HepG2 (cell line): Measurements from ENCODE around the gene MECR. TPM values are rescaled to one million over a fixed set of nuclear protein-coding genes. Genes with fewer than 3 reads are reported as not detected.

Experiments used
- ATAC-seq: fragments of 200-7000 bp; cut with Tn5 transposase; 3 replicates; pipeline ENCODE4 v1.9.1; 2020; ENCODE audit warnings: mild to moderate bottlenecking, moderate library complexity
- BruUV-seq: library from RNA; stranded (reverse); fragments of 400-500 nt; replicated peaks from 2 replicates; lab custom pipeline; 2021; lab: Mats Ljungman, UMichigan
- CTCF ChIA-PET: fragments of 300-600 bp; formaldehyde crosslinking; extraction: SDS; loops from one replicate; lab custom pipeline; 2021; ENCODE audit warnings: low total read pairs, inconsistent platforms, low intra/inter-chr PET ratio; lab: Yijun Ruan, JAX
- POLR2A ChIA-PET: fragments of 350-600 bp; sonication (Branson Sonifier 250); formaldehyde crosslinking; loops from one replicate; lab custom pipeline; 2020; ENCODE audit warnings: antibody characterized with exemption, inconsistent platforms; lab: Yijun Ruan, JAX
- DNase-seq: peaks from one replicate; pipeline ENCODE4 v3.0.0-alpha.2; 2015; ENCODE audit warnings: low spot score
- FAIRE-seq: peaks from 3 replicates; lab custom pipeline; 2011; peaks lifted over from hg19 to GRCh38; lab: Jason Lieb, UNC
- H2AFZ ChIP-seq: one replicate; pipeline ENCODE4 v1.6.1; 2011; ENCODE audit warnings: low read length, inconsistent platforms
- H3K27ac ChIP-seq: fragments of 300-600 bp; 3 replicates; pipeline ENCODE4 v1.8.0; 2011; ENCODE audit warnings: mixed run types, mild to moderate bottlenecking, mixed read lengths, low read length, inconsistent platforms; ENCODE audit not compliant: insufficient read depth; ENCODE audit errors: extremely low read length
- H3K27me3 ChIP-seq, 2 experiments: fragments of 200-600 bp in 1 of 2; 2 replicates in 1 of 2; 3 replicates in 1 of 2; pipeline versions ENCODE4 v1.6.0 to v1.8.0; 2011; ENCODE audit warnings: low read length in 2 of 2, mild to moderate bottlenecking in 2 of 2, moderate library complexity in 2 of 2, inconsistent platforms in 1 of 2; ENCODE audit not compliant: insufficient read depth in 2 of 2, control insufficient read depth in 1 of 2
- H3K36me3 ChIP-seq, 2 experiments: fragments of 200-600 bp in 1 of 2; replicated peaks in 1 of 2; 2 replicates in 1 of 2; 3 replicates in 1 of 2; pipeline versions ENCODE4 v1.5.1 to v1.8.0; 2011; ENCODE audit warnings: low read length in 2 of 2, inconsistent platforms in 1 of 2; ENCODE audit not compliant: insufficient read depth in 2 of 2, control insufficient read depth in 1 of 2
- H3K4me1 ChIP-seq: 2 replicates; pipeline ENCODE4 v1.5.1; 2012; ENCODE audit warnings: low read length, inconsistent platforms; ENCODE audit not compliant: insufficient read depth
- H3K4me2 ChIP-seq: 2 replicates; pipeline ENCODE4 v1.6.0; 2011; ENCODE audit warnings: low read depth, low read length, inconsistent platforms
- H3K4me3 ChIP-seq, 3 experiments: fragments of 200-600 bp in 1 of 3; sonication (generic), shearing (Covaris generic) in 1 of 3; replicated peaks in 1 of 3; 2 replicates each; pipeline ENCODE4 v1.5.1; 2011 to 2016; ENCODE audit warnings: low read length in 3 of 3, inconsistent platforms in 2 of 3, low read depth in 2 of 3, mild to moderate bottlenecking in 2 of 3, control low read depth in 1 of 3, mixed read lengths in 1 of 3; ENCODE audit not compliant: insufficient read depth in 1 of 3
- H3K79me2 ChIP-seq: one replicate; pipeline ENCODE4 v1.6.1; 2011; ENCODE audit warnings: low read length, inconsistent platforms; ENCODE audit not compliant: insufficient read depth
- H3K9ac ChIP-seq: 2 replicates; pipeline ENCODE4 v1.6.0; 2011; ENCODE audit warnings: mild to moderate bottlenecking, low read depth, low read length, inconsistent platforms; ENCODE audit not compliant: insufficient read depth
- H3K9me3 ChIP-seq: 2 replicates; pipeline ENCODE4 v1.5.1; 2012; ENCODE audit warnings: mild to moderate bottlenecking, low read length
- H4K20me1 ChIP-seq: 2 replicates; pipeline ENCODE4 v1.6.0; 2011; ENCODE audit warnings: inconsistent platforms, mild to moderate bottlenecking, low read length, moderate library complexity; ENCODE audit not compliant: insufficient read depth
- CENPT ChIP-seq: sonication (generic); formaldehyde crosslinking; IDR thresholded peaks from 2 replicates; pipeline ENCODE4 v1.8.0; 2022; ENCODE audit warnings: low read depth, mild to moderate bottlenecking, moderate library complexity, missing genetic modification reagents
- KDM2A ChIP-seq: sonication (generic); formaldehyde crosslinking; IDR thresholded peaks from 2 replicates; pipeline ENCODE4 v1.4.0; 2020; ENCODE audit warnings: low read depth, missing genetic modification reagents, borderline replicate concordance
- NFKB2 ChIP-seq: sonication (generic); formaldehyde crosslinking; IDR thresholded peaks from 2 replicates; pipeline ENCODE4 v1.4.0; 2020; ENCODE audit warnings: missing genetic modification reagents, borderline replicate concordance
- SRF ChIP-seq: IDR thresholded peaks from 2 replicates; pipeline ENCODE4 v1.6.1; 2011; ENCODE audit warnings: mild to moderate bottlenecking, low read depth, low read length, moderate library complexity
- SSRP1 ChIP-seq: IDR thresholded peaks from 2 replicates; pipeline ENCODE4 v1.6.1; 2016; ENCODE audit warnings: control low read depth
- ZNF367 ChIP-seq: sonication (generic); formaldehyde crosslinking; IDR thresholded peaks from 2 replicates; pipeline ENCODE4 v1.4.0; 2020; ENCODE audit warnings: missing genetic modification reagents, borderline replicate concordance
- ZNF484 ChIP-seq: sonication (generic); formaldehyde crosslinking; IDR thresholded peaks from 2 replicates; pipeline ENCODE4 v1.5.1; 2020; ENCODE audit warnings: mild to moderate bottlenecking, low read depth, missing genetic modification reagents, borderline replicate concordance
- ZNF549 ChIP-seq: sonication (generic); formaldehyde crosslinking; IDR thresholded peaks from 2 replicates; pipeline ENCODE4 v1.5.0; 2020; ENCODE audit warnings: missing genetic modification reagents
- ZNF558 ChIP-seq: sonication (generic); formaldehyde crosslinking; IDR thresholded peaks from 2 replicates; pipeline ENCODE4 v1.9.0; 2022; ENCODE audit warnings: mild to moderate bottlenecking, missing genetic modification reagents, borderline replicate concordance
- WGBS: methylation state at CpG from one replicate; pipeline ENCODE4 v1.1.6; 2017; ENCODE audit warnings: low lambda C conversion rate; 5-methylcytosine and 5-hydroxymethylcytosine counted together
- in situ Hi-C: cut with HindIII; loops from 2 replicates; pipeline ENCODE4 v1.10.0; 2017; ENCODE audit warnings: low pct_unique_long_range_greater_than_20kb; ENCODE audit not compliant: extremely low pct_ligation_motif_present
- intact Hi-C: fragments of 100-400 bp; cut with micrococcal nuclease; formaldehyde crosslinking; loops from one replicate; pipeline ENCODE4 v1.10.0; 2022; ENCODE audit not compliant: unreplicated experiment
- polyA plus RNA-seq, 8 experiments: library from polyadenylated mRNA; depleted of rRNA in 3 of 8; stranded (reverse) in 7 of 8; unstranded in 1 of 8; fragments of >200 nt; fragmentation: Illumina TruSeq in 4 of 8; extraction: Trizol in 4 of 8; gene quantifications; 2 replicates each; pipeline versions ENCODE4 v1.2.1 to v1.2.3, GENCODE V29; 2011 to 2016; ENCODE audit warnings: low read depth in 4 of 8, missing spikeins in 1 of 8, mixed read lengths in 1 of 8; ENCODE audit not compliant: insufficient read depth in 1 of 8
- total RNA-seq, 5 experiments: library from RNA; depleted of rRNA; stranded (reverse); fragments of >200 nt; fragmentation: Illumina TruSeq; extraction: Trizol; gene quantifications; 2 replicates each; pipeline ENCODE4 v1.2.3, GENCODE V29; 2016; ENCODE audit warnings: low read depth in 1 of 5
- TF ChIP-seq, protein P1 (sequence below): sonication (generic); formaldehyde crosslinking; IDR thresholded peaks from 2 replicates; pipeline ENCODE4 v1.4.0; 2020; ENCODE audit warnings: mild to moderate bottlenecking, missing genetic modification reagents, borderline replicate concordance
- TF ChIP-seq, protein P2 (sequence below): sonication (generic); formaldehyde crosslinking; IDR thresholded peaks from 2 replicates; pipeline ENCODE4 v1.5.1; 2020; ENCODE audit warnings: missing genetic modification reagents, mild to moderate bottlenecking, borderline replicate concordance
- TF ChIP-seq, protein P3 (sequence below): sonication (generic); formaldehyde crosslinking; IDR thresholded peaks from 2 replicates; pipeline ENCODE4 v1.4.0; 2020; ENCODE audit warnings: missing genetic modification reagents
- TF ChIP-seq, protein P4 (sequence below): sonication (generic); formaldehyde crosslinking; IDR thresholded peaks from 2 replicates; pipeline ENCODE4 v1.5.0; 2020; ENCODE audit warnings: mild to moderate bottlenecking, missing genetic modification reagents

MECR gene
- total and polyA plus RNA-seq, 2 of the 13 experiments (the other 11 are each of a cell fraction or from before 2014, with no cell fraction given): 18.8 to 24.9 TPM

DNA sequence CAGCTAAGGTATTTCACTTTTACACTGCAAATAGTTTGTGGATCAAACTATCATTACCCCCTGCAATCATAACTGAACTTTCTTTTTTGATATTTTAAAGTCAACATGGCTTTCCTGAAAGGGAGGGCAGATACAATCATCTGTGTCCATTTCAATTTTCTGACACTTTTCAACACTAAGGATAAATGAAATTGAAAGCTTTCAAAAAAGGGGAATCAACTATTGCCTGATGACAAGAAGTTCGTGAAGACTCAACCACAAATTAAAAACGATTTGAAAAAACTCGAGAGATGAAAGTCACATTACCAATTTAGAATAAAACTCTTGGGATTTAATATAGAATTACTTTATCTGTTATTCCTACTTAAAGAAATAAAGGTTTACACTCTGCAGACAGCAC is 60.8 kb downstream of the MECR start (continued):
- TF ChIP-seq, protein P1, sequence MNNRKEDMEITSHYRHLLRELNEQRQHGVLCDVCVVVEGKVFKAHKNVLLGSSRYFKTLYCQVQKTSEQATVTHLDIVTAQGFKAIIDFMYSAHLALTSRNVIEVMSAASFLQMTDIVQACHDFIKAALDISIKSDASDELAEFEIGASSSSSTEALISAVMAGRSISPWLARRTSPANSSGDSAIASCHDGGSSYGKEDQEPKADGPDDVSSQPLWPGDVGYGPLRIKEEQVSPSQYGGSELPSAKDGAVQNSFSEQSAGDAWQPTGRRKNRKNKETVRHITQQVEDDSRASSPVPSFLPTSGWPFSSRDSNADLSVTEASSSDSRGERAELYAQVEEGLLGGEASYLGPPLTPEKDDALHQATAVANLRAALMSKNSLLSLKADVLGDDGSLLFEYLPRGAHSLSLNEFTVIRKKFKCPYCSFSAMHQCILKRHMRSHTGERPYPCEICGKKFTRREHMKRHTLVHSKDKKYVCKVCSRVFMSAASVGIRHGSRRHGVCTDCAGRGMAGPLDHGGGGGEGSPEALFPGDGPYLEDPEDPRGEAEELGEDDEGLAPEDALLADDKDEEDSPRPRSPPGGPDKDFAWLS (CRISPR knock-in tag): no peak
- TF ChIP-seq NFKB2: no peak
- TF ChIP-seq CENPT: no peak
- TF ChIP-seq, protein P2, sequence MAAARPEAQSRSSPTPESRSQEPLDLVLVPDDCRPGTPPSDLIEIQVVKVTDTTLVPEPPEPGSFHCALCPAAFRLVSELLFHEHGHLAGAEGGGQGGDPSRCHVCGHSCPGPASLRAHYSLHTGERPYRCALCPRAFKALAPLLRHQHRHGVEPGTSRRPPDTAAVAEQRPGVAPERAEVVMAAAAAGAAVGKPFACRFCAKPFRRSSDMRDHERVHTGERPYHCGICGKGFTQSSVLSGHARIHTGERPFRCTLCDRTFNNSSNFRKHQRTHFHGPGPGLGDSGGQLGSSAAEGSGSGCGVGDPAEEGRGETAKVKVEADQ: no peak
- TF ChIP-seq ZNF549 (CRISPR knock-in tag): no peak
- TF ChIP-seq ZNF367 (CRISPR knock-in tag): no peak

DNA sequence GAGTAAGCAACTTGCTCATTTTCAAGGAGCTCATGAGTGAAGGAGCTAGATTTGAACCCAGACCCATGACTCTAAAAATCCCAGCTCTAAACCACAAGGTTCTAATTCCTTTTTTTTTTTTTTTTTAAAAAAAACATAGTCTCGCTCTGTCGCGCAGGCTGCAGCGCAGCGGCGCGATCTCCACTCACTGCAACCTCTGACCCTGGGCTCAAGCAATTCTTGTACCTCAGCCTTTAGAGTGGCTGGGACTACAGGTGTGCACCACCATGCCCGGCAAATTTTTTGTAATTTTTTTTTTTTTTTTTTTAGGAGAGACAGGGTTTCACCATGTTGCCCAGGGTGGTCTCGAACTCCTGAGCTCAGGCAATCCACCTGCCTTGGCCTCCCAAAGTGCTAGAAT is 62.8 kb downstream of the MECR start:
- H3K9me3 ChIP-seq: no peaks in the 10 kb centered on the region
- H3K4me1 ChIP-seq: peaks cover 56% of the 10 kb centered on the region
- ChIA-PET POLR2A (interaction anchor here (1.2 to 1.9 kb wide), 3 partner anchors 10 to 43 kb away, joined by 3 to 13 read pairs (median 3); partner anchors contain the start of gene SRSF4), CTCF (no interaction called here)
- H3K9ac ChIP-seq: no peak overlapping the region
- H3K79me2 ChIP-seq: peaks cover 96% of the 10 kb centered on the region
- in situ Hi-C loops (no loop called here), intact Hi-C loops (no loop called here)
- H3K27me3 ChIP-seq: no peaks in the 10 kb centered on the region
- H2AFZ ChIP-seq: no peak overlapping the region
- H3K27ac ChIP-seq: no peak overlapping the region
- 97% methylated on average over 9 of the region's 9 CpGs for WGBS
- no peak overlapping the region for H3K4me3 ChIP-seq
- H4K20me1 ChIP-seq: peaks cover 52% of the 10 kb centered on the region
- no peak overlapping the region for H3K4me2 ChIP-seq
- ATAC-seq: no peak
- FAIRE-seq: no peak
- no TSS peak for BruUV-seq
- no peak for DNase-seq
- peaks cover 14 to 73% of the 10 kb centered on the region in 2 experiments for H3K36me3 ChIP-seq
- TF ChIP-seq, protein P3, sequence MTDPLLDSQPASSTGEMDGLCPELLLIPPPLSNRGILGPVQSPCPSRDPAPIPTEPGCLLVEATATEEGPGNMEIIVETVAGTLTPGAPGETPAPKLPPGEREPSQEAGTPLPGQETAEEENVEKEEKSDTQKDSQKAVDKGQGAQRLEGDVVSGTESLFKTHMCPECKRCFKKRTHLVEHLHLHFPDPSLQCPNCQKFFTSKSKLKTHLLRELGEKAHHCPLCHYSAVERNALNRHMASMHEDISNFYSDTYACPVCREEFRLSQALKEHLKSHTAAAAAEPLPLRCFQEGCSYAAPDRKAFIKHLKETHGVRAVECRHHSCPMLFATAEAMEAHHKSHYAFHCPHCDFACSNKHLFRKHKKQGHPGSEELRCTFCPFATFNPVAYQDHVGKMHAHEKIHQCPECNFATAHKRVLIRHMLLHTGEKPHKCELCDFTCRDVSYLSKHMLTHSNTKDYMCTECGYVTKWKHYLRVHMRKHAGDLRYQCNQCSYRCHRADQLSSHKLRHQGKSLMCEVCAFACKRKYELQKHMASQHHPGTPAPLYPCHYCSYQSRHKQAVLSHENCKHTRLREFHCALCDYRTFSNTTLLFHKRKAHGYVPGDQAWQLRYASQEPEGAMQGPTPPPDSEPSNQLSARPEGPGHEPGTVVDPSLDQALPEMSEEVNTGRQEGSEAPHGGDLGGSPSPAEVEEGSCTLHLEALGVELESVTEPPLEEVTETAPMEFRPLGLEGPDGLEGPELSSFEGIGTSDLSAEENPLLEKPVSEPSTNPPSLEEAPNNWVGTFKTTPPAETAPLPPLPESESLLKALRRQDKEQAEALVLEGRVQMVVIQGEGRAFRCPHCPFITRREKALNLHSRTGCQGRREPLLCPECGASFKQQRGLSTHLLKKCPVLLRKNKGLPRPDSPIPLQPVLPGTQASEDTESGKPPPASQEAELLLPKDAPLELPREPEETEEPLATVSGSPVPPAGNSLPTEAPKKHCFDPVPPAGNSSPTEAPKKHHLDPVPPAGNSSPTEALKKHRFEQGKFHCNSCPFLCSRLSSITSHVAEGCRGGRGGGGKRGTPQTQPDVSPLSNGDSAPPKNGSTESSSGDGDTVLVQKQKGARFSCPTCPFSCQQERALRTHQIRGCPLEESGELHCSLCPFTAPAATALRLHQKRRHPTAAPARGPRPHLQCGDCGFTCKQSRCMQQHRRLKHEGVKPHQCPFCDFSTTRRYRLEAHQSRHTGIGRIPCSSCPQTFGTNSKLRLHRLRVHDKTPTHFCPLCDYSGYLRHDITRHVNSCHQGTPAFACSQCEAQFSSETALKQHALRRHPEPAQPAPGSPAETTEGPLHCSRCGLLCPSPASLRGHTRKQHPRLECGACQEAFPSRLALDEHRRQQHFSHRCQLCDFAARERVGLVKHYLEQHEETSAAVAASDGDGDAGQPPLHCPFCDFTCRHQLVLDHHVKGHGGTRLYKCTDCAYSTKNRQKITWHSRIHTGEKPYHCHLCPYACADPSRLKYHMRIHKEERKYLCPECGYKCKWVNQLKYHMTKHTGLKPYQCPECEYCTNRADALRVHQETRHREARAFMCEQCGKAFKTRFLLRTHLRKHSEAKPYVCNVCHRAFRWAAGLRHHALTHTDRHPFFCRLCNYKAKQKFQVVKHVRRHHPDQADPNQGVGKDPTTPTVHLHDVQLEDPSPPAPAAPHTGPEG (CRISPR knock-in tag): no peak
- TF ChIP-seq SRF (no peak), ZNF558 (no peak), SSRP1 (CRISPR knock-in tag) (no peak), ZNF484 (CRISPR knock-in tag) (no peak), KDM2A (CRISPR knock-in tag) (no peak)
- TF ChIP-seq, protein P4, sequence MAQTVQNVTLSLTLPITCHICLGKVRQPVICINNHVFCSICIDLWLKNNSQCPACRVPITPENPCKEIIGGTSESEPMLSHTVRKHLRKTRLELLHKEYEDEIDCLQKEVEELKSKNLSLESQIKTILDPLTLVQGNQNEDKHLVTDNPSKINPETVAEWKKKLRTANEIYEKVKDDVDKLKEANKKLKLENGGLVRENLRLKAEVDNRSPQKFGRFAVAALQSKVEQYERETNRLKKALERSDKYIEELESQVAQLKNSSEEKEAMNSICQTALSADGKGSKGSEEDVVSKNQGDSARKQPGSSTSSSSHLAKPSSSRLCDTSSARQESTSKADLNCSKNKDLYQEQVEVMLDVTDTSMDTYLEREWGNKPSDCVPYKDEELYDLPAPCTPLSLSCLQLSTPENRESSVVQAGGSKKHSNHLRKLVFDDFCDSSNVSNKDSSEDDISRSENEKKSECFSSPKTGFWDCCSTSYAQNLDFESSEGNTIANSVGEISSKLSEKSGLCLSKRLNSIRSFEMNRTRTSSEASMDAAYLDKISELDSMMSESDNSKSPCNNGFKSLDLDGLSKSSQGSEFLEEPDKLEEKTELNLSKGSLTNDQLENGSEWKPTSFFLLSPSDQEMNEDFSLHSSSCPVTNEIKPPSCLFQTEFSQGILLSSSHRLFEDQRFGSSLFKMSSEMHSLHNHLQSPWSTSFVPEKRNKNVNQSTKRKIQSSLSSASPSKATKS (CRISPR knock-in tag): no peak
